Activated T-helper 1 cell treated with anti-CD3 and anti-CD28 coated beads, Interleukin-2, amount 50 U/mL, for 16 hours (primary cell): ENCODE measurements around the gene ADAMTSL2.
"Not testable (repeated sequence)": the region's sequence is repeated elsewhere in the genome, so short reads cannot be mapped to it uniquely, and the experiment has no call there.

Experiments
- DNase-seq, 2 donors: peaks; one replicate each; pipeline ENCODE4 v3.0.0-alpha.2; 2020; ENCODE audit warnings: low read depth in 1 of 2, low spot score in 1 of 2

The ADAMTSL2 gene

DNA sequence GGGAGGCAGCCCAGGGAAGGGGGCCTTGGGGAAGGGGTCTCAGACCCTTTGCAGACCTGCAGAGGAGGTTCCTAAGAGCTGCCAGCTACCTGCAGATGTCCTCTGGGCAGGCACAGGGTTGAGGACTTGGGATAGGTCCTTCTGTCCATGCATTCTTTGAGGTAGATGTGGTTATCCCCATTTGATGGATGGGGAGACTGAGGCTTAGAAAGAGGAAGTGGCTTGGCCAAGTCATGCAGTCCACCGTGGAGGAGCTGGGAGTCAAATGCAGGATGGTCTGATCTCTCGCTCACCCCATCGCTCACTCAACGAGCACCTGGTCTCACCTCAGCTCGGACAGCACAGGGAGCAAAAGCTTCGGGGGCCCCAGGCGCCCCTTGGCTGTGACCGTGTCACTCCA is 20.2 kb downstream of the ADAMTSL2 start:
- DNase-seq: no peak

DNA sequence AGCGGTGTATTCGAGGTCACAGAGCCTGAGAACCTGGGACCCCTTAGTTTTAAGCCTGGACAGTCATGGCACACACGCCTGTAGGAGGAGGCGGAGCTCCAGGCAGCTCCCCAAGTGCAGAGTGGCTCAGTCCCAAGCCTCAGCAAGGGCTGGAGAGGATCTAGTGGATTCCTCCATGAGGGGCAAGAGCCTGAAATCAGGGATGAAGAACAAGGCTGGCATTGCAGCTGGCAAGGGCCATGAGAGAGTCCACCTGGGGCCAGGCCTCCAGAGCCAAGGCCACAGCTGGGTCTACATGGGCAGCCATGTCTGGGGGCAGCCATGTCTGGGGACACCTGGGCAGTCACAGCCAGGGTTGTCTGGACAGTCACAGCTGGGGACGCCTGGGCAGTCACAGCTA is 21.9 kb downstream of the ADAMTSL2 start:
- no peak for DNase-seq

DNA sequence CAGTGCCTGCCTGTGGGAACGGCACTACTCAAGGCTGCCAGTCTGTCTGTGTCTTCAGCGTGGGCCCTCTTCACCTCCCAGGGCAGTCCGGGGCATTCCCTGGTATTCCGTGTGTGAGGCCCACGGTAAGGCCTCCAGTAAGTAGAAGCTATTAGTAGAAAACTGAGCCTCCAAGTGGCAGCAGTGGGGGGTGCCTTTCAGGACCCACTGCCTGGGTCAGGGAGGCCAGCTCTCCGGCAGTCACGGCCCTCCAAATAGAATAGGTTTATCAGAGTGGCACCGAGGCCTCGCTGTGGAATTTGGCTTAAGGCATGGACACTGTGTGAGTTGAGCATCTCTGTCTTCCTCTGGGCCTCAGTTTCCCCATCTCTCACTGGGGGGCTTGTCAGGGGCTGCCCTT is 23.1 kb downstream of the ADAMTSL2 start:
- DNase-seq: no peak

DNA sequence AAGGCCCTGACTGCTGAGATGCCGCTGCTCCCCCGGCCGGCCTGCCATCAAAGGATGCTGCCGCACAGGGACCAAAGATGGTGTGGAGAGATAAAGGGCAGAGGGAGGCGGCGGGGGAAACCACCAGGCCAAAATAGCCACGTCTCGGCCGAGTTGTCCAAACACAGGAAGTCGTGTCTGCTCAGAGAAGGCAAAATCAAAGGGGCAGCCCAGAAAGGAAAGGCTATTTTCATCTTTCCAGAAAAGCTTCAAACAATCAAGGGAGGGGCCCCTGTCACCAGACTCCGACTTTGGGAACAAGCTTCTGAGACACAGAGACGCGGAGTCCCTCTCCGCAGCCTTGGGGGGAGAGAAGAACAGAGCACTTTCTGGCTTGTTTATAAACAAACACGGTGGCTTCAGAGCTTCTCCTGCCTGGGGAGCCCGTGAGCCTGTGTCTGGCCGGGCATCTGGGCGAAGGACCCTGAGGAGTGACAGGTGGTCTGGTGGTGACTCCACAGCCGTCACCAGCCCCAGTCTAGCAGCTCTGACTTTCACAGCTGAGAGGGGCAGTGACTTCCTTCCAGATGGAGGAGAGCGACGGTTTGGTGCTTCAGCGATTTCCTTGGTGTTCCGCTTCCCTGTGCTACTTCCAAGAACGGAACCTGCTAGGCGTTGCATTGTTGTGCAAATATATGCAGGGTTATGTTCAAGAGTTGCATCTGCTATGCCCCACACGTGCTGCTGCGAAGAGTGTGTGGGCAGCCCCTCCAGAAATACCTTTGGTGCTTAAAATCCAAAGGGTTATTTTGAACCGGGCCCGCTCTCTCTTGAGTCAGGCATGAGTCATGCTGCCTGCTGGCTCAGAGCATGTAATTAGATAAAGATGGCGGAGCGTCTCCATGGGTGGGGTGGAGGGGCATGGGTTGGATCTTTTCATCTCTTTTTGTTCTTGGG is 24.0 kb downstream of the ADAMTSL2 start:
- no peak for DNase-seq

DNA sequence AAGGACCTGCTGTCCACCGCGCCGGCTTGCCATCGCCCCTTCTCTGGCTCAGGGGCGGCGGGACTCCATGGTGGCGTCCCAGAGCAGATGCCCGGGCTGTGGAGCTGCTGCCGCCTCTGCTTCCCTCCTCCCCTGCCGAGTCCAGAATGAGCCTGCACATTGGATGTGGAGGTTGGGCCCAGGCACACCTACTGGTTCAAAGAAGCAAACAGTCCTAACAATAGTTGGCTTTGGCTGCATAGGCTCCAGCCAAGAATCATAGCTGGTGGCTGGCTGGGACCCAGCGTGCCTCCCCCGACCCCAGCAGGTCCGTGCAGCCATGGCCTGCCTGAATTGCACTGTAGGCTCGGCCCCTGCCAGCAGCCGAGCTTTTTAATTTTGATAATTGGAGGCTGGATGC is 25.8 kb downstream of the ADAMTSL2 start:
- no peak for DNase-seq

DNA sequence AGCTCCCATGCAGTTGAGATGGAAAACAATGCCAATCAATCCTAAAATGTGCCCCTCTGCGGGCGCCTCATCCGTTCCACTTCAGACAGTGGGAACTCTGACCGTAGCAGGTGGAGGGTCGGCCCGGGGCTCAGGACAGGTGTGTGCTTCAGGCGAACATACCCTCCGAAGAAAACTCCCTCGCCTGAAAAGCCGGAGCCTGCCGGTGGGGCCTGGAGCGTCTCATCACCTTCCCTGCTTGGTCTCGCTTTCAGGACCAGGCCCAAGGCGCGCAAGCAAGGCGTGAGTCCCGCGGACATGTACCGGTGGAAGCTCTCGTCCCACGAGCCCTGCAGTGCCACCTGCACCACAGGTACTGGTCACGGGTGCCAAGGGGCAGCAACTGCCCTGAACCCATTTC is 26.4 kb downstream of the ADAMTSL2 start:
- no peak for DNase-seq

DNA sequence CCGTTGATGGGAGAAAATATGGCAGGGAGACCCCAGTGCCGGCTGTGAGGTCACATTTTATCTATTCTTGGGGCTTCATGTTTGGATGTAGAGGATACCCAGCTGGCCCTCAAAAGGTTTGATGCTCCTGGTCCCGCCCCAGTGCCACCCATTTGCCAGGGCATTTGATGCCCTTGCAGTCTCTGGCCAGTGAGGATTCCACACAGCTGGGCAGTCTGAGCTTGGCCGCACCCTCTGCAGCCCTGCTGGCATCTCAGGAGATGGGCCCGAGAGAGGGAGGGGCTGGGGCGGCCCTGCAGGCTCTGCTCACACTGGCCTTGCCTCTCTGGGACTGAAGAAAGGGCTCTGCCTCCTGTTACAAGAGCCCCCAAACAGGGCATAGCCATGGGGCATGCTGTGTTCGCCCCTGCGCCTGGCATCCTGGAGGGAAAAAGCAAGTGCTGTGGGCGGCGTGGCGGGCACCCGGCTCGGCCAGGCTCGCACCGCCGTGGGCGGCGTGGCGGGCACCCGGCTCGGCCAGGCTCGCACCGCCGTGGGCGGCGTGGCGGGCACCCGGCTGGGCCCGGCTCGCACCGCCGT is 27.6 kb downstream of the ADAMTSL2 start:
- DNase-seq: no peak

DNA sequence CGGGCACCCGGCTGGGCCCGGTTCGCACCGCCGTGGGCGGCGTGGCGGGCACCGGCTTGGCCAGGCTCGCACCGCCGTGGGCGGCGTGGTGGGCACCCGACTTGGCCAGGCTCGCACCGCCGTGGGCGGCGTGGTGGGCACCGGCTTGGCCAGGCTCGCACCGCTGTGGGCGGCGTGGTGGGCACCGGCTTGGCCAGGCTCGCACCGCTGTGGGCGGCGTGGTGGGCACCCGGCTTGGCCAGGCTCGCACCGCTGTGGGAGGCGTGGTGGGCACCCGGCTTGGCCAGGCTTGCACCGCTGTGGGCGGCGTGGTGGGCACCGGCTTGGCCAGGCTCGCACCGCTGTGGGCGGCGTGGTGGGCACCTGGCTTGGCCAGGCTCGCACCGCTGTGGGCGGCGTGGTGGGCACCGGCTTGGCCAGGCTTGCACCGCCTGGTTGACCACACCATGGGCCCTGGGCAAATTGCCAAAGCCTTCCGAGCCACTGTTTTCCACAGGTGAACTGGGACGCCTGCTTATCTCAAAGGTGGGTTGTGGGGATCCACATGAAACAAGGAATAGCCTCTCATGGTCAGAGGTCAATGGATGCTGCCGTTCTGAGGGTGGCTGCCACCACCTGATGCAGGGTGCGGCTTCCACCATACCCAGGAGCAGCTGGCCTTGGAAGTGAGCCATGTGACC is 28.2 kb downstream of the ADAMTSL2 start:
- DNase-seq: no peak

DNA sequence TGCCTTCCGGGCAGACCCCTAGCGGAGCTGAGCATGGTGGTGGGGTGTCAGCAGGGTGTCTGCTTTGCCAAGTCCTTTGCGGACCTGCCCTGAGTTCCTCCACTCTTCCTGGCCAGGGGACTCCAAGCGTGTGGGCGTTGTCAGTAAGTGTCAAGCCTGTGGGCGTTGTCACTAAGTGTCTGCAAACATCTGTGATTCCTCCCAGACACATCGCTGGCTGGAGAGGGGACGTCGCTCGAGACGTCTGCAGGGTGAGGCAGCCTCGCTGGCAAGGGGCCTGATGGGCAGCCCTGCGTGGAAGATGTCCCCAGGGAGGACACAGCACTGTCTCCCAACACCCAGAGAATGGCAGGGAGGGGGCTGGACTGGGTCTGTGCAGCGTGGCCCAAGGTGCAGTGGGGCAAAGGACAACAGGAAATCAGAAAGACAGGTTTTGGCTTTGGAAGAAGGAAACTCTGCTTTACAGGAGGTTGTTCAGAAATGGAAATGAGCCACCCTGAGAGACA is 28.8 kb downstream of the ADAMTSL2 start:
- no peak for DNase-seq

DNA sequence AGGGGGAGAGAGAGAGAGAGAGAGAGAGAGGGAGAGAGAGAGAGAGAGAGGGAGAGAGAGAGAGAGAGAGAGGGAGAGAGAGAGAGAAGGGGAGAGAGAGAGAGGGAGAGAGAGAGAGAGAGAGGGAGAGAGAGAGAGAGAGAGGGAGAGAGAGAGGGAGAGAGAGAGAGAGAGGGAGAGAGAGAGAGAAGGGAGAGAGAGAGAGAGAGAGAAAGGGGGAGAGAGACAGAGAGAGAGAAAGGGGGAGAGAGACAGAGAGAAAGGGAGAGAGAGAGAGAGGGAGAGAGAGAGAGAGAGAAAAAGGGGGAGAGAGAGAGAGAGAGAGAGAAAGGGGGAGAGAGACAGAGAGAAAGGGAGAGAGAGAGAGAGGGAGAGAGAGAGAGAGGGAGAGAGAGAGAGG is 29.3 kb downstream of the ADAMTSL2 start:
- not testable (repeated sequence) for DNase-seq

DNA sequence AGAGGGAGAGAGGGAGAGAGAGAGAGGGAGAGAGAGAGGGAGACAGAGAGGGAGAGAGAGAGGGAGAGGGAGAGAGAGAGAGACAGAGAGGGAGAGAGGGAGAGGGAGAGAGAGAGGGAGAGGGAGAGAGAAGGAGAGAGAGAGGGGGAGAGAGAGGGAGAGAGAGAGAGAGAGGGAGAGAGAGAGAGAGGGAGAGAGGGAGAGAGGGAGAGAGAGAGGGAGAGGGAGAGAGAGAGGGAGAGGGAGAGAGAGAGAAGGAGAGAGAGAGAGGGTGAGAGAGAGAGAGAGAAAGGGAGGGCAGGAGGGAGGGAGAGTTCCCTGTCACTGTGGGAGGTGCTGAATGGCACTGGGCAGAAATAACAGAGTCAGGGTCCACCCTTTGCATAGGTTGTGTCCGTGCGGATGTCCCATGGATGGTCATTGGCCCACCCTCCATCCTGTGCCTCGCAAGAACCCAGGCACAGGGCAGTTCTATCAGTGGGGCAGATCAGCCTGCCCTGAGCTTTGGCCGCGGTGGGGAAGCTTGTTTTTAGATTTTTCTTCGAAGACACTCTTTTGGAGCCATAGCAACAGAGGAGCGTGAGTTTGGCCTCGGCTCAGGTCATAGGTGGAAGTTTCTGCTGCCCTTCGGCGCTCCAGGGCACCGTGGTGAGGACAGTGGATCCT is 30.1 kb downstream of the ADAMTSL2 start:
- DNase-seq: no peak

DNA sequence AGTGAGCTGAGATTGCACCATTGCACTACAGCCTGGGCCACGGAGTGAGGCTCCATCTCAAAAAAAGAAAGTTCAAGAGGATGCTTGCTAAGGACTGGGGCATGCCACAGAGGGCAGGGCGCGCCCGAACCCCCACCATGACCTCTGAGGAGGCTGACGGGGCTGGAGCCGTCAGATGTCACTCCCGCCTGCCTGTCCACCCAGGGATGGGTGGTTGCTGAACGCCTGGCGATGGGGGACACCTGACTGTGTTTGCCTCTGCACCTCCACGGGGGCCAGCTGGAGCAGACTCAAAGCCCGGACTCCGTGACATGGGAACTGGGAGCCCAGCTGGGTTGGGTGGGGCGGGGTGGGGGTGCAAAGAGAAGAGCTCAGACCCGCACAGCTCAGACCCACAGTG is 31.9 kb downstream of the ADAMTSL2 start:
- DNase-seq: no peak

DNA sequence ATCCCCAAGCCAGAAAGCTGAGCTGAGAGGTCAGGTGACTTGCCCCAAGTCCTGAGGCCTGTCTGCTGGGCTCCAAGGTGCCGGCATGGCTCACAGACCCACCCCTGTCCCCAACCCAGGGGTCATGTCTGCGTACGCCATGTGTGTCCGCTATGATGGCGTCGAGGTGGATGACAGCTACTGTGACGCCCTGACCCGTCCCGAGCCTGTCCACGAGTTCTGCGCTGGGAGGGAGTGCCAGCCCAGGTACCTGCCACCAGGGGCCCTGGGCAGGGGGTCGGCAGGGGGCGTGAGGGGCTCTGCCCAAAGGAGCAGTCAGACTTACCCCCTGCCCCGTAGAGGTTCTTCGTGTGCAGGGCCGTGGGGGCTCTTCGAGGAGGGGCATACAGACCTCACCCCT is 32.3 kb downstream of the ADAMTSL2 start:
- DNase-seq: no peak

DNA sequence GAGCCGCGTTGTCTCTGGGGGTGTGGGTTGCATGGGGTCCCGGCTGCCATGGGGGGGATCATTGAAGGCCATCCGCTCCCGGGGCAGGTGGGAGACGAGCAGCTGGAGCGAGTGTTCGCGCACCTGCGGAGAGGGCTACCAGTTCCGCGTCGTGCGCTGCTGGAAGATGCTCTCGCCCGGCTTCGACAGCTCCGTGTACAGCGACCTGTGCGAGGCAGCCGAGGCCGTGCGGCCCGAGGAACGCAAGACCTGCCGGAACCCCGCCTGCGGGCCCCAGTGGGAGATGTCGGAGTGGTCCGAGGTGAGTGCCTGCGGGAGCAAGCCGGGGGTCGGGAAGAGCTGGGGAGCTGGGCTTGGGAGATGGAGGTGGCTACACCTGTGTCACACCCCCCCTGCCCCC is 33.7 kb downstream of the ADAMTSL2 start:
- no peak for DNase-seq

DNA sequence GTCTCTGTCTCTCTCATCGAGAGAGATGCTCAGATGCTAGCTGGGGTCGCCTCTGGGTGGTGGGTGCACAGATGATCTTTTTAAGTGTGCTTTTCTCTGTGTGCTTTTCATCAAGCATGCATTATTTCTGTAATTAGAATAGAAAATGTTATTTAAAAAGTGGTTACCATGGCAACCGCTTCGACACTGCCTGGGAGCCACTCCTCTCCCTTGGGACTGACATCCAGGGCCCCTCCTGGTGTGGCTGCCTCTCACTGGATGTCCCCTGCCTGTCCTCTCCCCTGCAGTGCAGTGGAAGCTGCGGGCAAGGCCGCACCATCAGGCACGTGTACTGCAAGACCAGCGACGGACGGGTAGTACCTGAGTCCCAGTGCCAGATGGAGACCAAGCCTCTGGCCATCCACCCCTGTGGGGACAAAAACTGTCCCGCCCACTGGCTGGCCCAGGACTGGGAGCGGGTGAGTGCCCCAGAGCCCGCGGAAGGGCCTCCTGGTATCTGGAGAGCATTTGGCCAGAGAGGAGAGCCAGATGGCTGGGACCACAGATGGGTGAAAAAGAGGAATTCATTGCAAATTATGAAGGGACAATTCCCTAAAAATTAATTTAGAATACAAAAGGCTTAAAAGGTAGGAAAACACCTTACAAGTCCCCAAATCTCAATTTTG is 34.7 kb downstream of the ADAMTSL2 start:
- no peak for DNase-seq

DNA sequence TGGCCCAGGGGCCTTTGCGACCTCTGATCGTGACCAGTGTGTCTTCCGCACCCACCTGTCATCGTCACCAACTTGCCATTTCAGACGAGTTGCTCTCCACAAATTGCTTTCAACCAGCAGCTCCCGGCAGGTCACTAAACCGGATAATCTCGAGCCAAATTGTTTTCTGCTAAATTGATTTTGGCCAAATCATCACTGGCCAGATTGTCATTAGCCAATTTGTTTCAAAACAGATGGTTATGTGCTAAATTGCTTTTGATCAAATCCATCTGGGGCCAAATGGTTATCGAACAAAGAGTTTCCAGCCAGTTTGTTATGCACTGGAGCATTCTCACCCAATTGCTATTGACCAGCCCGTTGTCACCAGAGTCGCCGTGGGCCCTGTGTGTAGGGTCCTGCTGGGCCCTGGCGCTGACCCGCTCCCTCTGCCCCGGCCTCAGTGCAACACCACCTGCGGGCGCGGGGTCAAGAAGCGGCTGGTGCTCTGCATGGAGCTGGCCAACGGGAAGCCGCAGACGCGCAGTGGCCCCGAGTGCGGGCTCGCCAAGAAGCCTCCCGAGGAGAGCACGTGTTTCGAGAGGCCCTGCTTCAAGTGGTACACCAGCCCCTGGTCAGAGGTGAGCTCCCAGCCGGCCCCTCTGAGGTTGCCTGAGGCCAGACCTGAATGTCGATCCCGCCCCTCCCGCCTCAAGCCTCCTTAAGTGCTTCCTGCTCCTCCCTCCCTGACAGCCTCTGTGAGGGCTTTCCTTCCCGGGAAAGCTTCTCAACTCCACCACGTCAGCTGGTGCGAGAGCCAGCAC is 35.6 kb downstream of the ADAMTSL2 start:
- DNase-seq: no peak

DNA sequence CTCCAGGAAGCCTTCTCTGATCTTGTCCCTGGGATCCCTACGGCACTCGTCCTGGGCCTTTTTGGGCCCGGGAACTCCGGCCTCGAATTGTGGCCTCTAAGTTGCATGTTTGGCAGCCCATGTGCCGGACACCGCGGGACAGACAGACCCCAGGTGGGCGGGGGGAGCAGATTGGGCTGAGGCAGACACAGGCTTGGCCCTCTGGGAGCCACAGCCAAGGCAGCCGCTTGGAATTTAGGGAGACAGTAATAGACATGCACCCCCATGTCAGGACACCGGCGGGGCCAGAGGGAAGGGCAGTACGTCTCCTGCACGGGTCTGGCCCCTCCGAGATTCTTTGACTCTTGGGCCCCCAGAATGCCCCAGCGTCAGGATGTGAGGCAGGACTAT is 36.2 kb downstream of the ADAMTSL2 start:
- DNase-seq: no peak

DNA sequence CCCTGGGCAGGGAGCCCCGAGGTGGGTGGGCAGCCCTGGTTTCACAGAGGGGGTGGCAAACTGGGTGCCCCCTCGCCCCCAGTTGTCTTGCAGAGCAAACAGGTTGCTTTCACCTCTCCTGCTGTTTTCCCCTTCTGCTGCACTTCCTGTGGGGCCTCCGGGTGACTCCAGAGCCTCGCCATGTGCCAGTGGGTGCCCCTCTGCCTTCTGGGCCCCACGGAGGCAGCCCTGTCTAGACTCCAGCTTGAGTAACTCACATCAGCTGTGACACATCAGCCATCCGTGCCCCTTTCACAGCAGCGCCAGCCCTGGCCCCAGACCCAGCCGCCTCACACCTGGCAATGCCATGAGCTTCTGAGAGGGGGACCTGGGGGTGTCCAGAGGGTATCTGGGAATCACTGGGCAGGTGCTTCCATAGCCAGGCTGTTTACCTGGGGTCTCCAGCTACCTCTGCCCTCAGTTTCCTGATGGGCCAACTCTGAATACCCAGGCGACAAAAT is 36.9 kb downstream of the ADAMTSL2 start:
- DNase-seq: no peak

DNA sequence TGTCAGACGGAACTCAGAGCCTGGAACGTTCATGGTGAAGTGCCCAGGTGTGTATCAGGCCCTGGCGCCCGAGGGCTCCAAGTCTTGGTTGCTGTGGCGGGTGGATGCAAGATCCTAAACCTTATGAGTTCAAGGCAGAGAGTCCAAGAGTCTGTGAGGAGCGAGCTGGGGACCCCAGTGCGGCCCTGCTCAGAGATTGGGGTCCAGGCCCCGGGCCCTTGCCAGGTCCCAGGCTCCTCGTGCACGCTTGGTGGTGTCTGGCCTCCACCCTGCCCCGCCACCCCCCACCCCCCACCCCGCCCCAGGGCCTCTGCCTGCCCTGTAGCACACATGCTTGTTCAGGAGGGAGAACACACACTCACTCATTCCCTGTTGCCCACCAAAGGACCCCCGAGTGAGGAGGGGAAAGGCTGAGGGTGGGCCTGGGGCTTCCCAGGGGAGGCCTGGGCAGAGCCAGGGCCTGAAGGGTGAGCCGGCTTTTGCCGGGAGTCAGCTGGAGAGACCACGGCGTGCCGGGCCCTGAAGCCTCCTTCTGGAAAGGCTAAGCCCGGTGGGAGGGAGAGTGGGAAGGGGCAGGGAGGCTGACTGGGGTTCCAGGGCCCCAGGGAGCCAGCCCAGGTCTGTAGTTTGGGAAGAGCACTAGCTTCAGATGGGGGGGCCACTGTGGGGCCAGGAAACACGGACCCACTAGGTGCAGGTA is 37.5 kb downstream of the ADAMTSL2 start:
- DNase-seq: no peak
